SIG-M5 (cell line): ENCODE data around the gene TMTC4.
A peak's percentile ranks its signal among the peaks of the same experiment; 100 is the strongest.
"Not testable (repeated sequence)": the region's sequence is repeated elsewhere in the genome, so short reads cannot be mapped to it uniquely, and the experiment has no call there.

ENCODE experiments used
- DNase-seq: peaks from one replicate; lab custom pipeline; 2025; lab: John Stamatoyannopoulos, UW

TMTC4 gene

DNA sequence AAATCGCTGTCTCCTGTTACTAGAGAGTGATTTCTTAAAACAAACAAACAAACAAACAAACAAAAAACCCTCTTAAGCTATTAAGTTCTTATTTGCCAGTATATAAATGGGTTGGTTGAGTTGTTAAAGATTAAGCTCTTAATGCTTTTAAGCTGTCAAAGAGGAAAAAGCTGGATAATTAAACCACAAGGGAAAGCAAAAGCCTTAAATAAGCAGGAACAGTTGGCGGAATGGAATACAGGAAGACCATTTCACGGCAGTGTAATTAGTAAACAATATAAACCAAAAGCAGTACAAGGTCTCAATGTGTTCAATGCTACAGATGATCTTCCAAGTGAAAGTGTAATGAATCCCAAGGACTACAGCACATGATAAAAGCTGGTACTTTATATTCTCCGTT lies 53.8 kb downstream of the TMTC4 start:
- DNase-seq: no peak

DNA sequence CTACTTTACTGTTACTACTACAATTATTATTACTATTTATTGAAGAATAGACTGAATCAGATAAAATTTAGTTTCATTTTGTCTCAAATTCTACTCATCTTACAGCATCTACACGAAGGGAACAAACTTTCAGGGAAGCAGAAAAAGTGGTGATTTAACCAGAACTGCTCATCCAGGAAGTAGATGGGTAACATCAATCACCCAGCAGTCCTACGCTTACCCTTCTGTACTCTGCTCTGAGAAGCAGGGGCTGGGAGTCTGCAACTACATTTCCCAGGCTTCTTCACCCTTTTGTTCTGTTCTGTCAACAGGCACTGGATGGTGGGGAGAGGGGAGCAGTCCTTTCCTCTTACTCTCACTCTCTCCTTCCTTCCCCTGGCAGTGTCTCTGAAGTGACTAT lies 54.7 kb downstream of the TMTC4 start:
- DNase-seq: no peak

DNA sequence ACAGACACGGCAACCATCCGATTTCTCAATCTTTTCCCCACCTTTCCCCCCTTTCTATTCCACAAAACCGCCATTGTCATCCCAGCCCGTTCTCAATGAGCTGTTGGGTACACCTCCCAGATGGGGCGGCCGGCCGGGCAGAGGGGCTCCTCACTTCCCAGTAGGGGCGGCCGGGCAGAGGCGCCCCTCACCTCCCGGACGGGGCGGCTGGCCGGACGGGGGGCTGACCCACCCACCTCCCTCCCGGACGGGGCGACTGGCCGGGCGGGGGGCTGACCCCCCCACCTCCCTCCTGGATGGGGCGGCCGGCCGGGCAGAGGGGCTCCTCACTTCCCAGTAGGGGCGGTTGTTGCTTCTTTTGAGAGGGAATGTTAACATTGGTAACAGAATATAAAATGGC lies 55.7 kb downstream of the TMTC4 start:
- DNase-seq: not testable (repeated sequence)

DNA sequence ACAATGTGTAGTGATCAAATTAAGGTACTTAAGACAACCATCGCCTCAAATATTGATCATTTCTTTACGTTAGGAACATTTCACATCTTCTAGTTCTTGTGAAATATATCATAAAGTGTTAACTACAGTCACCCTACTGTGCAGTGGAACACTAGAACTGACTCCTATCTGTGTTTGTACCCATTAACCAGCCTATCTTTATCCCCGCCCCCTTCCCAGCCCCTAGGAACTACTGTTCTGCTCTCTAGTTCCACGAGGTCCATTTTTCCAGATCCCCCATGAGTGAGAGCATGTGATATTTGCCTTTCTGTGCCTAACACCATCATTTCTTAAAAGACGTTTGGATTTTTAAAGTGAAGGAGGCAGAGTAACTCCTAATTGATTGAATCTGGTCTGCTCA lies 61.6 kb downstream of the TMTC4 start:
- DNase-seq: no peak

DNA sequence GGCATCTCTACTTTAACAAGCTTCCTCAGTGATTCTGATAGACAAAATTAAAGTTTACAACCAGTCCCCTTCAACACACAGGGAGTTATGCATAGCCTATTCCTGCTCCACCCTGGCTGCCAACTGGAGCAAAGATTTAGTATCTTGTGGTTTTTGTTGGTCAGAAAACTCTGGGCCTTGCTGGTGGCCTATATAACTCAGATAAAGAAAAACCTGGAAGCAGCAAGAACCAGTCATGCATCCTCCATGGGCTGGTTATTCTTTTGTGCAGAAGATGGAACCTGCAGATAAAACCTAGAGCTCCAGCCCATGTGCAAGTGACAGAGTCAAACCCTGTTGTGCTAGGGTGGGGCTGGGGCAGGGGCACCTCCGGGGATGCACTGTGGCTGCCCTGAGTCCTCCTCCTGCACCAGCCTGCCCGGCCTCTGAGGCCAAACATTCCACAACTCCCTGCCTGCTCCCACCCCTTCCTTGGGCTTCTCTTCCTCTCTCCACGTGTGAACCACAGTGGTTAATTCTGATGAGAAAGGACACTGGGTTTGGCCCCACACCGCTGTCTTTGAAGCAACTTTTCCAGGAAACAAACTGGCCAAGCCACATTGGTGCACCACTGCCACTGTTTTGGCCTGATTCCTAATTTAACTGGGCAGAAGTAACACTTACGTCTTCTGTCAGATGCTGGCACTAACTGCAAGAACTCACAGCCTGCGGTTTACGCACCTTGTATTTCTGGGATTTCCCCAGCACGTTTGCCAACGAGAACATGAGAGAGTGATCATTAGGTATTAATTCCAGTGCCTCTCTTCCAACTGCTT lies 62.7 kb downstream of the TMTC4 start:
- no peak for DNase-seq

DNA sequence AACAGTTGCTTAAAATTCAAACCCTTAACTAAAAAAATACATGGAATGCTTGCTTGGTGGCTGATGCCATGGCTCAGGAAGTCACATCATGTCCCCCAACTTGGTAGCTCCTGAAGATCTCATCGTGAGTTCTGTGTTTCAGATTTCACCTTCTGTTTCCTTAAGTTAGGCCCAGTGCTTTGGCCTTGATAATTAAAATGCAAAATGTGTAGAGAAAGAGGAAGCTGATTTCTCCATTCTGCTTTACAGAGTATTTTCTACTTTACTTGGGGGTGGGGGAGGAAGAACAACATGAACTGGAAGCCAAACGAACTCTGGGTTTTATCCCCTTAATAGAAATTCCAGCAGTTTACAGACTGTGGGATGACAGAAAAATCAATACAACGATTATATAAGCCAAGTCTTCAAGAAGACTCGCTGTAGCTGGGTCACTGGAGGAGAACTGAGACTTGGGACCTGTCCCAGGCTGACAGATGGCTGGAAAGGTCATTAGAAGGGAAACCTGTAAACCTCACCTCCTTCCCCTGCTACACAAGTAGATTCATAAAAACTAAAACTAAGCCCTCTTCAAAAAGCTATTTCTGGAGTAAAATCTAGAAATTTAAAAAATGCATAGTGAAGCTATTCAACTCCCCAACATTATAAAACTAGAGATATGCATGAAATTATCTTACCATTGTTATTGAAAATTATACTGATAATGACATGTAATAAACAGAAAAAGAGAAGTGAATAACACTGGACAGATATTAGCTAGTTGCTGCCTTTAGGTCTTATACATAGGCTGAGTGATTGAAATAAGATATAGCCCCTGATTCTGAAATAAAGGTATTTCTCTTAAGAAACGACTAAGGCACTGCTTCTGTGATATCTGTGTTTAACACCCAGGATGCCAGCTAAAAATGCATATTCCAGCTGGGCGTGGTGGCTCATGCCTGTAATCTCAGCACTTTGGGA lies 63.9 kb downstream of the TMTC4 start:
- DNase-seq: no peak

DNA sequence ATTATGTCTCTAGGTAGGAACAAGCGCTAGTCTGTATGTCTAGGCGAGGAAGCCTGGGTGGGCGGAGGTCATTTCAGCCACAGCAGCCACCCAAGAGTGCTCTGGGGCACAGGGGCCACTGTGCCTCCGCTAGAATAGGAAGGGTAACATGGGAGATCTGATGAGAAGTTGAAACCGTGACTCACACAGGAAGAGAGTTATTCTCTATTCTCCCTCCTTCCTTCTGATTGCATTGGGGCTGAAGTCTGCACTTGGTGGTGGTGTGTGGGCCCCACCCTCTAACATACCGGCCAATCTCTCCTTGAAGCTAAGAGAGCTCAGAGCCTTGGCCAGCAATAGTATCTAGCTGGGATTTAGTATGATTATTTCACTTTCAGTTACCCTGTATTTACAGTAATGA lies 65.7 kb downstream of the TMTC4 start:
- DNase-seq: peak; percentile 73

DNA sequence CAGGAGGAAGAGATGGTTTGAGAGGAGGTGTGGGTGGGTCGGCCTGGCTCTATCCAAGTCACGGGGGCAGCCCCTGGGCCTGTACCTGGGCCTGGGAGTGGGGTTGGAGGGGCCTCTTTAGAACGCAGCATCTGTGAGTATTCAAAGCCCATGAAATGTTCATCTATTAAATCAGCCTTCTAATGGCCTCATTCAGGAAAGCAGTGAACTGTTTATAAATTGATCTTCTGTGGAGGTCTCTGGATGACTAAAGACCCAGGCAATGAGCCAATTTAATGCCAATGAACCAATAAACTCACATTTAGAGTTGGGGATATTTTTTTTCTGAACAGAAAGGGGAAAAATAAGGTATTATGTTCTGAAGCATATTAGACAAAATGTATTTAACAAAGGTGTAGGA lies 66.1 kb downstream of the TMTC4 start:
- no peak for DNase-seq

DNA sequence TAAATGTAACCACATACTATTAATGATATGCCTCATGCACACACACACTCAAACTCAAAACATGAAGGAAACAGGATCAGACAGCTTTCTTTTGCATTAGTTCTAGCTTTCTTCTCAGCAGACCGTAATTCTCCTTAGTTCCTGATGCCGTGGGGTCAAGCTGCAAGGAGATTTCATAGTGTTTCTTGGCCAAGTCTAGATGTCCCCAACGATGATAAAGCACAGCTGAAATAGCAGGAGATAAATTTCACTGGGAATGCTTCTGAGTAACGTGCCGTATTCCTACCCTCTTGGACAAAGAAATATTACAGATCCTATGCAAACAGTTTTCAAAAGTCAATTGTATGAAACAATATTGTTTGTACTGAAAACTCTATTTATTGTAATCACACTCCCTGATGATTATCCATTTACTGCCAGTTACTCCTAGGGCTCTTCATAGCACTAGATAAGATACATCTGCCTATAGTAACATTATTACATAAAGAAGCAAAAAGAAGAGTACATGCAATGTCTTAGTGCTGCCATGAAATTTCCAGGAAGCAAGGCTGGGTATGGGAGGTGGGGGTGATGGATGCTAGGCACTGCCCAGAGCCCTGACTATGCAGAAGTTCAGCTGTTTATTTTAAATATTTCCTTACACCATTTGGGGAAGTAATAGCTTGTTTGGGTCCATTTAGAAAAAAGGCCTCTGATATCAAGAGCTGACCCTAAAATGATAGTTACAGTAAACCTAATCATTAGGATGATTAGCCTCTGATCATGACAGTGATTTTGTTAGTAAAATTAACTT lies 69.5 kb downstream of the TMTC4 start:
- DNase-seq: no peak

DNA sequence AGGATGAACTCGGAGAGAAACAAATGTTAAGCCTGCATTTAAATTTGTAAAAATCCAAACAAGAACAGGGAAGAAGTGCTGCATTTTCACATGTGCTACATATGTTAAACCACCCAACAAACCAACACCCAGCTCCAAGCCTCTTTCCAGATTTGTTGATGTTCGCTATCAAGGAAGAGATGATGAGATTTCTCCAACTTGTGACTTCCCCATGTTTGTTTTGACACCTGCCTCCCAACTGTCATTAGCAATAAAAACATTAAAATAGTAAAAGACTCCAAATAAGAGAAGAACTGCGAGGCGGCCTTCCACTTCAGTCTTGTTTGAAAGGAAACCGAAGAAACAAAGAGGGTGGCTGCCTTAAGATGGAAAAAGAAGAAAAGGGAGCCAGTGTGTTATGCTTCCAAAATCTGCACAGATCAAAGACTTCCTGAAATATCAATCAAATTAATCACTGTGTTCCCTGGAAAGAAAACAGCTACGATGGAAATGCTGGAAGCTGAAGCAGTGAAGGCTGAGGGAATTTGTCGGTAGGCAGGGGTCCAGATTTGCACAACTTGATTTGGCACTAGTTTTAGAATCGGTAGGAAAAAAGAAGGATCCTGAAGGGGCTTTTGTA lies 72.0 kb downstream of the TMTC4 start:
- no peak for DNase-seq

DNA sequence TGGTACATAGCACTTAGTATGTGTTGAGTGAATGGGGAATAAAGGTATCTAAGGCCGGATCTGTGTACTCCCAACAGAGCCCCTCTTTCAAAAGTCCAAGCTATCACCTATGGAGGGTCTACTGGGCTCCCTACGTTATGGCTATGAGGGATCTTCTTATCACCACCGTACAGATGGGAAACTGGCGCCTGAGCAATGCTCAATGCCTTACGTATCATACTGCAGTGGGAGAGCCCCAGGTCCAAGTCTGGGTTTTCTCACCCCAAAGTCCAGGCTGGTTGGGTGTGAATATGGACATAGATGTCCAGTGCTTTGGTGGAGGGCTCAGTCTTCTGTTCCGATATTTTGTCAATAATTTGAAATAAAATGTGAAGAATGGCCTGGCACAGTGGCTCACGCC lies 72.9 kb downstream of the TMTC4 start:
- DNase-seq: no peak

DNA sequence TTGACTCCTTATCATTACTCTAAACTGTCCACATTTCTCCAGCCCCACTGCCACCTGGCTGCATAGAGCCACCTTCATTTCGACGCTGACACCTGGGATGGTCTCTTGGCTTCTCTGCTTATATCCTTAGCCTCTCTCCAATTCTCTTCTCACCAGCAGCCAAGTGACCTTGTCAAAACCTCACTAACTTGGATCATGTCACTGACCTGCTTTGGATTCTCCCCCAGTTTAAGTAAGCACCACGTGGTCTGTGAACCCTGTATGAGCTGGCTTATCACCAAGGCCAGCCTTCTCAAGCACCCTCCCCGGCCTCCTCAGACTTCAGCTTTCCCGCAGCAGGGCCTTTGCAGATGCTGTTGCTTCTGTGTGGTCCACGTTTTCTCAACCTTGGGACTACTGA lies 73.7 kb downstream of the TMTC4 start:
- DNase-seq: no peak

DNA sequence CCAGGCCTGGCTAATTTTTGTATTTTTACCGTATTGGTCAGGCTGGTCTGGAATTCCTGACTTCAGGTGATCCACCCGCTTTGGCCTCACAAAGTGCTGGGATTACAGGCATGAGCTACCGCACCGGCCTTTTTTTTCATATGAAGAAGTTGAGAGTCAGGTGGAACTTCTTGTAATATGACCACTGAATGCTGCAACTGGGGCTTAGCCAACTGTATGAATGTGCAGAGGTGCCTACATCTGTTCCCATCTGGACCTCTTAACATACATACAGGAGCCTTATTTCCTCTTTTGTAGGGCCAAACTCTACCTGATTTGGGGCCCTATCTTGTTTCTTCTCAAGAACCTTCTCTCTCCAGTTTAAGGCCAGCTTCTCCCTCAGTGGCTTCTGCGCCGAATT lies 74.1 kb downstream of the TMTC4 start:
- DNase-seq: no peak

DNA sequence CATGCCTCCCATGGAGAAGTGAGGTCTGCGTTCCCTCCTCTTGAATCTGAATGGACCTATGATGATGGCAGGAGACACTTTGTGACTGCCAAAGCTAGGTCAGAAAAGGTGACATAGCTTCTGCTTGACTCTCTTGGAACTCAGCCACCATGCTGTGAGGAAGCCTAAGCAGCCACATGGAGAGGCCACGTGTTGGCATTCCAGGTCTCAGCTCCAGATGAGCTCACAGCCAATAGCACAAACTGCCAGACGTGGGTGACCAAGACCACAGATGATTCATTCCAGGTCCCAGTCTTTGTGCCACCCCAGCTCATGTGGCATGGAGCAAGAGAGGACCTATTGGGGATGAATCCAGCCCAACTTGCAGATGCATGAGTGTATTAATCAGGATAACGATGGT lies 77.3 kb downstream of the TMTC4 start:
- DNase-seq: no peak

DNA sequence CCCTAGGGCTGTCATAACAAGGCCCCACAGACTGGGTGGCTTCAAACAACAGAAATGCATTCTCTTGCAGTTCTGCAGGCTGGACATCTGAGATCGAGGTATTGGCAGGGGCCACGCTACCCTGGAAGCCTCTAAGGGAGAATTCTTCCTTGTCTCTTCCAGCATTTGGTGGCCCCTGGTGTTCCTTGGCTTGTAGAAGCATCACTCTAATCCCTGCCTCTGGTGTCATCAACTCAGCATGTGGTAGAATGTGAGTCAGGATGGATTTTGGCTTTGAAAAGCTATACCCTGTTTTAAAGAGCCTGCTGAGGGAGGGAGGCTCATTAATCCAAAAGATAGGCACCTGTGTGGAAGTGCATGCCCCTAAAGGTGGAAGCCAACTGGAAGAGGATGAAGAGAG lies 78.1 kb downstream of the TMTC4 start:
- no peak for DNase-seq

DNA sequence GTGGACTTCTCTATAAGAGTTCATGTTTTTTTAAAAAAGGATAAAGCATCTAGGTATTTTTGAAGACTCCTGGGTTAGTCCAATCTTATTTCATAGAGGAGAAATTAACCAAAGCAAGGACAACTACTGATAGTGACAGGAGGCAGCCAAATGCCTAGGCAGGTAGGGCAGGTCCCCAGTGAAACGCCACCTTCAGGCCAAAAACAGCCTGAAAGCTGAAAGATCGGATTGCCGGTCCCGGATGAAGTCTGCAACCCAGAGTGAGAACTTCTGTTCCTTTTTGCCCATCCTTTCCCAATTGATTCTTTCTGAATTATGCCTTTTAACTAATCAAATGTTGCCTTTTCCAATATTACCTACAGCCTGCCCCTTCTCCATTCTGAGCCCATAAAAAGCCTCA lies 79.9 kb downstream of the TMTC4 start:
- DNase-seq: no peak

DNA sequence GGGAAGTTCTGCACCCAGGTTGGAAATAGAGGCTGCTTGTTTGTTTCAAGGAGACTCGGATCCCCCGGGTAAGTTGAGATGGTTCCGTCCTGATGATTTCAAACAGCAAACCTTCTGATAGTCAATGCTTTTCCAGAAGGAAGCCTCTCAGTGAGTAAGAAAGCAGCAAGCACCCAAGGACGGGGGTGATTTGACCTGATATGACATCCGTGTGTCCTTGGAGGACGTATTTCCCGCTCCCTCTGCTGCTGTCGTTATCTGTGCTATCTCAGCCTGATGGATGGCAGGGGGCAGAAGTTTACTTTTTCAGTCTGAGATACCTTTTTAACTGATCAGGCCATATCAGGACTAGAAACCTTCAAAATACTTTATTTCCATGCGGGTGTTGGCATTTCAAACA lies 80.3 kb downstream of the TMTC4 start:
- no peak for DNase-seq

DNA sequence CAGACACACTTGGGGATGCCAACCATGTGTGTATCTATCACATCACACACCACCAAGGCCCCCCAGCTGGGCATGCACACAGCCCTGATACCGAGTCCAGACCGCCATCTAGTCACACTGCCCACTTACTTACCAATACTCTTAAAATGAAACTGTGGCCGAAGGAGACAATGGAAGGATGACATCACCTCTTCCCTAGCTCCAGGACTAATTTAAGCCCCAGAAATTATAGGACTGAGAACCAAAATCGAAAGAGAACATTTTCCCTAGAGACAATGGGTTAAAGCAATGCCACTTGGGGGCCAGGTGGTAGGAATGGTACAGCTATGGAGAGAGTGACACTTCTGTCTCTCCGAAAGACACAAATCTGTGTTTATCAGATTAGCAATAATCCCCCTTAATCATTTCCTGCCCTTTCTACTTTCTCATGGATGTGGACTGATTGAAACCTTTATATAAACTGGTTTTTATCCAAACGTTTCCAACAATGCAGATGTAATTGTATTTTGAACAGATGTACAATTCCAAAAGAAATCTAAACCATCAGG lies 85.3 kb downstream of the TMTC4 start:
- no peak for DNase-seq

DNA sequence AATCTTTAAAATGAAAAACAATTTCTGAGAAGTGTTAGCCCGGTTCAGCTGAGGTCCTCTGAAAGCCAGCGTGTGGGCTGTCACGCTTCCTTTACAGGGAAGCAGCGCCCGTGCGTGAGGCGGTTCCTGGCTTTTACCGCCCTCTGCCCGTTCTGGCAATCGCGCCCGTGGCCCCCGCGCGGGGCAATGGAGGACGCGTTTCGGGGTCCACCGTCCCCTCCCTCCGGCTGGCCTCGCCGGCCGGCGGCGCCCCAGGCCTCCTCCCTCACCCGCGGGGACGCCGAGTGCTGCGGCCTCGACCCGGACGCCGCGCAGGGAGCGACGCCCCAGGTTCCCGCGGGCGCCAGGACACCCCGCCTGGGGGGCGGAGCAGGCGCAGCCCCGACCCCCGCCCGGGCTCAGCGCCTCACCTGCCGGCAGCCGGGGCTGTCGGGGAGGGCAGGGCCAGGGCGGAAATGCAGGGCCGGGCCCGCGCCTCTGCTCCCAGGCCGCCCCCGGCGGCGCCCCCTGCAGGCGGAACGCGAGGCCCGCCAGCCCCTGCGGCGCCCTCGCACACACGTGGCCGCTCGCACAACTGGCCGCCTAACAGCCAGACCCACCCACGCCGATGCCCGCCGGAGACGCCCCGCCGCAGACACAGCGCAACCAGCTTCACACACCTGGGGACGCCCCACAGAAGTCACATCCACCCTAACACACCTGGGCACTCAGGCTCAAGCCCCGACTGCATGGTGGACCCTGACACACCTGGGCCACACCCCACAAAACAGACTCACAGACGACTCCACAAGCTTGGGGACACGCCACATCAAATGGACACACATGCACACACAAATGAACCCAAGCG lies 86.0 kb downstream of the TMTC4 start, which contains the start of gene GGACT:
GGACT (minus strand) TSS at position 459 of the 847 bp plus-strand sequence. CDS start 56,198 bp downstream, outside the sequence.
- DNase-seq: no peak

DNA sequence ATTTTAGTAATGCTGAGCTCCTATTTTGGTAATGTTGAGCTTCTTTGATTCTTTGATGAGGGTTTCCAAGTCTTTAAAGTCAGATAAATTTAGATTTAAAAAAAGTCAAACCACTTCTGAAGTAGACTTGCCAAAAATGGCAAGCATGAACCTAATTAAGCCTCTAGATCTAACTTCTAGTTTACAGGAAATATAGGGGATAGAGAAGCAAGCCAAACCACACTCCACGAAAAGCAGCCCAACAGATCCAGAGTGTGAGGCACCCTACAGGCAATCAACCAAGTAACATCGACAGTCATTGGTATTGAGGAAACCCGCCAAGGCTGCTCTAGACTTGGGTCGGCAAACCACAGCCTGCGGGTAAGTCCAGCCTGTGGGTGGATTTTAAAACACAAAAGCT lies 89.7 kb downstream of the TMTC4 start:
- no peak for DNase-seq

DNA sequence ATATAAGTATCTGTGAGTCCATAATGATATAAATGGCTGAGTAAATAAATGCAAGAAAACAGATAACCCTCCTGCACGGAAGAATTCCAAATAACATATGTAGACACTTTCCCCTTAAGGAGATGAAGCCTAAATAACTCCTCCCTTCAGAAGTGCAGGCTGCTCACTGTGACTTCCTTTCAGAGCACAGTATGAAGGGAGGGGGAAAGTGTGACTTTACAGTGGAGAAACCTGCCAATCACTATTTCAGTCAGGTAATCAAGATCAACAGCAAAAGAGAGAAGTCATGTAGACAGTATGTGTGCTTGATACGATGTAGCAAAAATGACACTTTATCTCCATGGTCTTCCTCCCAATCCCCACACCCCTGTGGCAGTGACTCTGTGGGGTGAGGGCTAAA lies 93.1 kb downstream of the TMTC4 start:
- no peak for DNase-seq
